IPS-NIHi11 (cell line): ENCODE measurements around the gene SAMHD1.

Experiments
- DNase-seq: peaks from one replicate; pipeline ENCODE4 v3.0.0; 2012; ENCODE audit warnings: mixed read lengths, low spot score

Gene SAMHD1

DNA sequence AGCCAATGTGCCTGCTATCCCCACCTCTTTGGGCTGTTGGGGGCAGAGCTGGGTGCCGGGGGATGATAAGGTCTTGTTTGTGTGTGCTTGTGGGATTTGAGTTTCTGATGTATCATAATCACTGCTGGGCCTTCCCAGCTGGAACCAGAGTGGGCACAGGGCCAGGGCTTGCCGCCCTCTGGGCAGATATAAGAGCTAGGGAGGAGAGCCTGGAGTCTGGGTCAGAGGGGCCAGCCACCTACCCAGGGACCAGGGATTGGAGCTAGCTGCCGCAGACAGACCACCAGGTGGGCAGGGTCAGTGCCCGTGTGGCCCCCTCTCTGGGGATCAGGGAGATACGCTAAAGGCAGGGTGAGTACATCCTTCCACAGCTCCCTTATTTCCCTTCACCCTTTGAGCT lies 78.7 kb downstream of the SAMHD1 start:
- no peak for DNase-seq

- no peak for DNase-seq
These were observed 79.6 kb downstream of the SAMHD1 start for GRCh38 chr20:36871640-36872570.

GRCh38 chr20:36866681-36867495 lies 84.6 kb downstream of the SAMHD1 start:
- no peak for DNase-seq

DNA sequence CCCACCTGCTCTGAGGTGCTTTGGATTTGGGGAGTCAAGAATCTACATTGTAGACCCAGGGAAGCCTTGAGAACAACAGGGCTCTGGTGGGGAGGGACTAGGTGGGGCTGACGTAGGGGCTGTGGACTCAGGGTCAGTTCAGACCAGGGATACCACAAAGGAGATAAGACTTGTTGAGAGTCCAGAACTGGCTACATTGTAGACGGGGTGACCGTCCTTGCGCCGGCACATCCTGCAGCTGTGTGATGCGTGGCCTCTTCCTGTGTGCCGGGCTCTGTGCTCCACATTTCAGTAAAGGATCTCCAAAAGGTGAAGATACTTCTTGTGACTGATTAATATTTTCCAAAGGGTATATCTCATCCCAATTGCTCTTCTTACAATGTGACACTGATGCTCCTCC lies 85.3 kb downstream of the SAMHD1 start:
- DNase-seq = no peak

DNA sequence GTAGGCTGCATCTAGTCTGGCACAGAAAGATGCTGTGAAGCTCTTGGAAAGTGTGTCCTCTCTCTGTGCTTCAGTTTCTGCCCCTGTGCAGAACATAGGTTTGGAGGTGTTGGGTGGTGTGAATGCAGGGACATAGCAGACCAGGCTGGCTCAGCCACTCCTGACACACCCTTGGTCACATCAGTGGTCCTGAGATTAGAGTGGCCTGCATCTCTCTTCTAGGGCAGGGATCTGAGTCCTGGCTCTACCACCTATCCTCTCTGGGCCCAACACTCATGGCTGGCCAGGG lies 85.7 kb downstream of the SAMHD1 start:
- DNase-seq = no peak

DNA sequence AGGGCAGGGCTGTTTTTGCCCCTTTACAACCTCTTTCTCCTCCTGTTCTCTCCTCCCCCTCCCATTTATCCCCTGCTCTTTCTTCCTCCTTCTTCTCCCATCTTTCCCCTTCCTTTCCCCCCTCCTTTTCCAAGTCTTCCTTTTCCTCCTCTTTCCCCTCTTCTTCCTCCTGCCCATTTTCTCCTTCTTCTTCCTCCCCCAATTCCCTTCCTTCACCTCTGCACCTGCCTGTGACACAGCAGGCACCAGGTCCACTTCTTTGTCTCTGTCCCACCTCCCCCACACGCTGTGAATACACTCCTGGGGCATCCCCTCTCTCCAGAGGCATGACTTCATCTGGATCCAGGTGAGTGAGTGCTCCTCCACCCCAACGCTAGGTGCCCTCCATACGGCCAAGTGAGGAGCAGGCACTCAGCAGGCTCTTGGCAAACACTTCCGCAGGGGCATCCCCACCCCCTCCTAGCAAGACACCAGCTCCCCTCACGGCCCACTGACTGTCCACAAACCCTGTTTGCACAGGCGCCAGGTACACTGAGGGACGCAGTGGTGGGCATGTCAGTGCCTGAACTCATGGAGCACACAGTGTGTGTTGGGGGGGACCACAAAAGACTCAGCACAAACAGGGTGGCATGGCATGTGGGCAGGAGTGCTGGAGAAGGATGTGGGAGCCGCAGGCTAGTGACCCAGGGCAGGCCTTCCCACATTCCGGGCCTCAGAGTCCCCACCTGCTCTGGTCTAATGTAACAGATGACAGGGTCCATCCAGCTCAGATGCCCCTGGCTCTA lies 86.2 kb downstream of the SAMHD1 start:
- no peak for DNase-seq

DNA sequence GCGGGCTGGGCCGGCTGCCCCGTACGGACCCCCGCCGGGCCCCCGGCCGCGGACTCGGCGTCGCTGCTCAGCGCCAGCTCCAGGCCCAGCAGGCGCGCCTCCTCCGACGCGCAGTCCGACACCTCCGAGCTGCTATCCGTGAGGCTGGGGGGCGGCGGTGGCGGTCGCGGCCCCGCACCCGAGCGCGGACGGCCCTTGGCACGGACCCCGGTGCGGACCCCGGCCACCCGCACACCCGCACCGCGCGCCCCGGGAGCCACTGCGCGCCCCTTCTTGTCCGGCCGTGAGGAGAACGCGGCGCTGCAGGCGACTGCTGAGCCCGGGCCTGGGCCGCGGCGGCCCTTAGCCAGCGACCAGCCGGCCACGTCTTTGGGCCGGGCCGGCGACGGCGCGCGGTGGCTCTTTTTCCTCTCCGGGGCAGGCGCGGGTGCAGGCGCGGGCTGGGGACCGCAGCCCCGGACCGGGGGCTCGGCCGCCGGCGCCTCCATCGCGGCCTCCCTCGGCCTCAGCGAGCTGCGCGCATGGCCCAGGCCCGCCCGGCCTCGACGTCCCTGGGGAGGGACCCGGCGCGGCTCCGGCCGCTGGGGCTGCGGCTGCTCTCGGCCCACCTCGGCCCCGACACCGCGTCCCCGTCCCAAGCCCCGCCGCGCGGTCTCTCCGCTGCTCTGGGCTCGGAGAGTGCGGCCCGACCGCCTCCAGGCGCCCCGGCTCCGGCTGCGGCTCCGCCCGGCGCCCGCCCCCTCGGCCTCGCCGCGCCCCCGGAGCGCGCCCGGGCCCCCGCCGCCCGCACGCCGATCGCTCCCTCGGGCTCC lies 88.4 kb downstream of the SAMHD1 start:
- no peak for DNase-seq

DNA sequence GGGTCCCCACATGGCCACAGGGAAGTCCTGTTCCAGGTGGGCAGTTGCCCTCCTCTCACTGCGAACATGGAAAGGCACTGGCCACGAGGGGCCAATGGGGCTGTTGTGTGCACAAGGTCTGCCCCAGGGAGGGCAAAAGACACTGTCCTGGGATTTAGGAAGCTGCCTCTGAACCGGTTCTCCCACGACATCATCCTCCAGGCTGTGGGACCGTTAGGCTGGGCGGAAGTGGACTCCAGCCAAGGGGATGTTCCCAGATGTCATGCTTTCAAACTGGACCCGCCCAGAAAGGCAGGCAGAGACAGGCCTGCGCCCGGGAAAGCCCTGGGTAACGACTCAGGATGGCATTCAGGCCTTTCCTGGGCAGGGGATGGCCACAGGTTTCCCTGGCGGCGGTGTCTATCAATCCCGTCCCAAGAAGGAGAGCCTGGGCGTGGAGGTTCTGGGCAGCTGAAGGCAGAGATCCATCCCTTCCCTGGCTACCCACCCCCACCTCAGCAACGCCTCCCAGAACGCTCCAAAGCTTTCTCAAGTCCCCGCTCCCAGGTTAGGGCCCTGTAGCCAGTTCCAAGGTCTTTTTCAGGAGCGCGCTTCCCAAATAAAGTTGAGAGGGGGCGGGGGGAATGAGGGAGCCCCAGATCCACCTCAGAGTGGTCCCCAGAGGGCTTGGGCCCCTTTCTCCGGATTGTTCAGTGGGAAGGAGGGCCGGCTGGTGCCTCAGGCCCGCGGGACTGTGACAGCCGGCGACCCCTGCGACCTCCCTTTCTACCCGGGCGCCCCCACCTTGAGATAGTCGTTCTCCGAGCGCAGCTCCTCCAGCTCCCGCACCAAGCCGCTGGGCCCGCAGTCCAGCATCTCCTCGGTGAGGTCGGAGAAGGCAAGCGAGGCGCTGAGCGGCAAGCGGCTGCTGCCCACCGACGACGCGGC lies 89.4 kb downstream of the SAMHD1 start:
- no peak for DNase-seq

- no peak for DNase-seq
These were observed 90.0 kb downstream of the SAMHD1 start for GRCh38 chr20:36861625-36861874.

GRCh38 chr20:36860811-36861624 lies 90.5 kb downstream of the SAMHD1 start:
- DNase-seq = no peak

GRCh38 chr20:36860339-36860738 lies 91.2 kb downstream of the SAMHD1 start:
- no peak for DNase-seq

DNA sequence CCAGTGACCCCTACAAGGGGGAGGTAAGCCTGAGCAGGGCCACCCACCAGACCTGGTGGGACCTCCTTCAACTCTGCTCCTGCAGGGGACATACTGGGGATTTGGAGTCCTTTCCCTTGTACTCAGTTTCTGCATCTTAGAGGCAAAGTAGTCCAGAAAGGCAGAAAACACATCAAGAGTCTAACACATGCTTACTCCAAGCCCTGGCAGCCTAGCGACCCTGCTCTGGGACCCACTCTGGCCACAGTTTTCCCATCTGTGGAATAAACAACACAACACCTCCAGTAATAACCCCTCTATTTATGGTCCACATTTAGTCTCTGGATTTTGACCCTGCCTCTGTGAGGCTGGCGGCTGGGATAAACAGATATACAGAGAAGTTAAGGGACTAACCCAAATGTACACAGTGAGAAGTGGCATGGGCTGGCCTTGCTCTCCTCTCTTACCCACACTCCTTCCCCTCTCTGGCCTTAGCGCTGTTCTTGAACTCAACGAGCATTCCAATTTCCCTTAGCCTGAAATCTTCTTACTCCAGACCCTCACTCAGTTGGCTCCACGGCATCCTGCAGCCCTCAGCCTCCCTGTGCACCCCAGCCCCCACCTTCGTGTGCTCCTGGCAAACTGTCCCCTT lies 91.7 kb downstream of the SAMHD1 start:
- DNase-seq = no peak

DNA sequence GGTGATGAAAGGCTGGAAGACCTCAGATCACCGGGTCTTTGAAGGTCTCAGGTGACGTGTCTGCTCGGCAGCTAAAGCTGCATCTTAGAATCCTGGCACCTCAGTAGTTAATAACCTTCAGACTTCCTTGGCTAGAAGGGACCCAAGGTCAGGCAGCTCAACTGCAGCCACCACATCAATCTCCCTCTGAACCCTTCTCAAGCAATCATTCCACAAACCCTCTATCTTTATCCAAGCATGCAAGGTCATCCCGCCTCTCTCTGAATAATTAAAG lies 92.3 kb downstream of the SAMHD1 start:
- no peak for DNase-seq

DNA sequence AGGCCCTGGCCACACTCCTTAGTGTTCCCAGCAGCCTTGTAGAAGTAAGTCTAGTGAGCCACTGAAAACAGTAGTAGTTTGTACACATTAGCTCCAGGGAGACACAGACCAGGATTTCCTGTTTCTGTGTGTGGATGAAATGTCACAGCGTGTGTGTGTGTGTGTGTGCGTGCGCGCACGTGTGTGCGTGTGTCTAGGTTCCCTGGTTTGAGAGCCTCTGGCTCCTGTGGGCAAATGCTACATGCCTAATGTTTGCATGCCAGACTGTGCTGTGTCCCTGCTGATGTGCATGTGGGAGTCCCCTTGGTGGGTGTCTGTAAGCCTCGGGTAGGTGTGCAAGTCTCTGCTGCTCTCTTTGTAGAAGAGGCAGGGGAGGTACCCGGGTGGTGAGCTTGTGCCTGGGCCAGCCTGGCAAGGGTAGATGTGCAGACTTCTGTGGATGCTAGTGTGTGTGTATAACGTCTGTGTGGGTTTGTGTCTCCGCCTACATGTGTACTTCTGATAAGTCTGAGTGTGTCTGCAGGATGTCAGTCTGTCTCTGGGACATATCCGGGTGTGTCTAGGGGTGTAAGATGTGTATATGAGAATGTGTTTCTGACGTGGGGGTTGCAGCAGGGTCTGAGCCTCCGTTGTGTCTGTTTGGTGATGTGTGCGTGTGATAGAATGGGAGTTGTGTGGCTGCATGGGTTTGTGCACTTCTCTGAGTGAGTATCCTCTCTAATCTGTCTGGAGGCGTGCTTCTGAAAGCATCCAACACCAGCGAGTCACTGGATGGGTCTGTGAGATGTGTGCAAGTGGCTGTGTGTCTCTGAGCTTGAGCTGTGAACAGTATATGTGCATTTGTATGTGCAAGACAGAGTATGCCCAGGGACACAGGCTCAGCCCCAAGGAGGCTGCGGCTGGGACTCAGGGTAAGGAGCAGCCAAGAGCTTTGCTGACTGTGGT lies 94.5 kb downstream of the SAMHD1 start:
- DNase-seq = no peak

- no peak for DNase-seq
These were observed 95.3 kb downstream of the SAMHD1 start for GRCh38 chr20:36856195-36856594.

- DNase-seq = no peak
These were observed 96.3 kb downstream of the SAMHD1 start for GRCh38 chr20:36855241-36855657.

DNA sequence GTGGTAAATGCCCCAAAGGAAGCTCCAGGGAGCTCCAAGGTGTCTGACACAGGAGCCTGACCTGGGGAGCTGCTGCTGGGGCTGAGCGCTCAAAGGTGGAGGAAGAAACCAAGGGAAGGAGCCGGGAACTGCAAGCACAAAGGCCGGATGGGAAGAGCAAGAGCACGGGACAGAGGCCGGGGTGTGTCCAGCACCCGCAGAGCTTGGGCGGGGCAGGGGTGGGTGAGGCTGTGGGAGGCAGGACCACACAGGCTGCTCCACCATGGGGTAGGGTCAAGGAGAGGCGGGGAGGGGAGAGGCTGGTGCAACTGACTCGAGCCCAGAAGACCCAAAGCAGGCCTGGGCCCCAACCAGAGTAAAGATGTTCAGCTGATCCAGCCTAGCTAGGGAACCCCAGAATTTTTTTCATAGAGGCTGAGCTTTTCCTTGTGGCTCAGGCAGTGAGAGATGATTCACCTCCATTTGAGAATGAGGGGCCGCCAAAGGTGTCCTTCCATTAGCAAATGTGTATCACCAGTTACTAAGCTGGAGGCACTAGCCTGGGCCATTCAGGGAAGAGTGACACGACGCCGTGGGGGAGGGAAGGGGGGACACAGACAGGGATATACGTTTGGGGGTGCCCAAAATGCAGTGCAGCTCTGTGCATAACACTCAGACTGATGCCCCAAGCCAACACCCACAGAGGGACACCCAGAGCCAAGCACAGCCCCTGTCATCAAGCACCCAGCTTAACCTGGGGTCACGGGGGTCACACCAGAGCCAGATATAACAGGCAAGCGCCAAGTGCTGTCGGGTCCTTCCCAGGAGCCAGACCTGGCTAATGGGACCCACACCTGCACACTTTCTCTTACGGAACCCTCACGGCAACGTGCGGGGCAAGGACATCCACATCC lies 96.9 kb downstream of the SAMHD1 start:
- DNase-seq = no peak

- DNase-seq = no peak
These were observed 99.3 kb downstream of the SAMHD1 start for GRCh38 chr20:36852187-36852586.
